Muscle layer of colon (tissue), 2 donors: ENCODE measurements around the gene AGRP.

Source experiments
- H3K27ac ChIP-seq: one replicate; pipeline ENCODE4 v1.7.0; 2013; ENCODE audit warnings: low read depth, mild to moderate bottlenecking, low read length, moderate library complexity
- H3K27me3 ChIP-seq, 2 donors: one replicate each; pipeline ENCODE4 v1.7.0; 2013; ENCODE audit warnings: low read length in 2 of 2, mild to moderate bottlenecking in 2 of 2; ENCODE audit not compliant: insufficient read depth in 2 of 2, control insufficient read depth in 1 of 2
- H3K36me3 ChIP-seq: one replicate; pipeline ENCODE4 v1.7.0; 2013; ENCODE audit warnings: mild to moderate bottlenecking, low read length; ENCODE audit not compliant: insufficient read depth
- H3K4me1 ChIP-seq: one replicate; pipeline ENCODE4 v1.7.0; 2013; ENCODE audit warnings: mild to moderate bottlenecking, low read length; ENCODE audit not compliant: insufficient read depth
- H3K4me3 ChIP-seq, 2 donors: one replicate each; pipeline ENCODE4 v1.7.0; 2013; ENCODE audit warnings: low read length in 2 of 2, low read depth in 1 of 2, mild to moderate bottlenecking in 1 of 2, moderate library complexity in 1 of 2
- H3K9ac ChIP-seq: one replicate; pipeline ENCODE4 v1.7.0; 2013; ENCODE audit warnings: low read length
- H3K9me3 ChIP-seq: one replicate; pipeline ENCODE4 v1.7.0; 2013; ENCODE audit warnings: mild to moderate bottlenecking, low read length
- donor health status: abdominal sarcoma.
- donor health status: Adenocarcinoma of cecum.

The AGRP gene

GRCh38 chr16:67460168-67460567 is 23.2 kb downstream of the AGRP start:
- no peaks in the 10 kb centered on the region for H3K36me3 ChIP-seq
- no peak overlapping the region for H3K4me3 ChIP-seq
- peaks cover 91% of the 10 kb centered on the region for H3K4me1 ChIP-seq
- no peaks in the 10 kb centered on the region for H3K9me3 ChIP-seq
- H3K27ac ChIP-seq, result peak overlapping the region; percentile 10
- peak overlapping the region; percentile 11 for H3K9ac ChIP-seq
- no peaks in the 10 kb centered on the region for H3K27me3 ChIP-seq

GRCh38 chr16:67459861-67460150 is 23.5 kb downstream of the AGRP start:
- Histone ChIP-seq H3K9me3 (no peaks in the 10 kb centered on the region), H3K4me1 (peaks cover 87% of the 10 kb centered on the region), H3K27ac (peak overlapping the region; percentile 10), H3K9ac (peak overlapping the region; percentile 11), H3K4me3 (no peak overlapping the region), H3K27me3 (no peaks in the 10 kb centered on the region), H3K36me3 (no peaks in the 10 kb centered on the region)

GRCh38 chr16:67459066-67459860 is 24.1 kb downstream of the AGRP start:
- Histone ChIP-seq H3K36me3 (no peaks in the 10 kb centered on the region), H3K27ac (peak overlapping the region; percentile 35), H3K9me3 (no peaks in the 10 kb centered on the region), H3K4me3 (no peak overlapping the region), H3K9ac (peak overlapping the region; percentile 11), H3K27me3 (no peaks in the 10 kb centered on the region), H3K4me1 (peaks cover 82% of the 10 kb centered on the region)

DNA sequence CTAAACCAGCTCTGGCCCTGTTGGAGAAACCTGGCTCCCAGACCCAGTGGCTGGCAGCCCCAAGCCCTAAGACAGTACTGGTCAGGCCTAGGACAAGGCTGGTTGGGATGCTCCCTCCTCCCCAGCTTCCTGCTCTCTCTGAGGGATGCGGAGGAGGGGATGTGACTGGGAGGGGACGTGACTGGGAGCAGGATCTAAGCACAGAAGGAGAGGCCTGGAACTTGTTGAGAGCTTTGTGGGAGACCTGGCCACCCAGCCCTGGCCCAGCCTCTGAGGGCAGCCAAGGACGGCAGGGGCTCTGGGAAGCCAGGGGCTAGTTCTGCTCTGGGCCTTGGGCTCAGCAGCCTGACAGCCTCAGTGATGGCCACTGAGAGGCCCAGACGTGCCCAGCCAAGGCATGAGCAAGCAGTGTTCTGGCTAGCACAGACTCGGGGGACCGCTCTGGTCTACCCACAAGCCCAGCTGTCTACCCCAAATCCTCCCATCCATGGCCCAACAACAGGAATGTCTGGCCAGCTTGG is 25.2 kb downstream of the AGRP start:
- H3K9me3 ChIP-seq, result no peaks in the 10 kb centered on the region
- H3K9ac ChIP-seq, result peak overlapping the region; percentile 14
- peaks cover 79% of the 10 kb centered on the region for H3K4me1 ChIP-seq
- peak overlapping the region; percentile 45 for H3K27ac ChIP-seq
- H3K4me3 ChIP-seq, result no peak overlapping the region
- H3K36me3 ChIP-seq, result peaks cover 3% of the 10 kb centered on the region
- no peaks in the 10 kb centered on the region for H3K27me3 ChIP-seq

DNA sequence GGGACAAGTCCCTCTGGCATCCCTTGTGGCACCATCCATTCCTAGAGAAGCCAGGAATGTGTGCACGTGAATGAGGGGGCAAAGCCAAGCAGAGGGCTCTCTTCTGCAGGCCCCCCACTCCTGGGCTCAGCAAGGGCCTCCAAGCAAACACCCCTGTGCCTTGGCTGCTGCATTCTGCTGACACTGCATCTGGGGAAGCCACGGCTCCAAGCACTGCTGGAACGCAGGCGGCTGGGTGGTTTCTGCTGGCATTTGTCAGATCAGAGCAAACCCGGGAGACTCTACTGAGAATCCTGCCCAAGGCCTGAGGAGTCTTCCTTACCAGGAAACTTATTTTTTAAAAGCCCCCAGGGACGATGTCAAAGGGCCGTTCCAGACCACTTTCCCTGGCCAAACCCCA is 25.7 kb downstream of the AGRP start:
- Histone ChIP-seq H3K4me3 (no peak overlapping the region), H3K27me3 (no peaks in the 10 kb centered on the region), H3K4me1 (peaks cover 73% of the 10 kb centered on the region), H3K9ac (peak overlapping the region; percentile 14), H3K36me3 (peaks cover 9% of the 10 kb centered on the region), H3K9me3 (no peaks in the 10 kb centered on the region), H3K27ac (peak overlapping the region; percentile 45)

GRCh38 chr16:67456391-67457081 is 26.8 kb downstream of the AGRP start:
- H3K36me3 ChIP-seq, result peaks cover 12% of the 10 kb centered on the region
- H3K27me3 ChIP-seq, result no peaks in the 10 kb centered on the region
- H3K4me1 ChIP-seq, result peaks cover 67% of the 10 kb centered on the region
- no peak overlapping the region for H3K4me3 ChIP-seq
- peak overlapping the region; percentile 45 for H3K27ac ChIP-seq
- no peaks in the 10 kb centered on the region for H3K9me3 ChIP-seq
- H3K9ac ChIP-seq, result no peak overlapping the region

DNA sequence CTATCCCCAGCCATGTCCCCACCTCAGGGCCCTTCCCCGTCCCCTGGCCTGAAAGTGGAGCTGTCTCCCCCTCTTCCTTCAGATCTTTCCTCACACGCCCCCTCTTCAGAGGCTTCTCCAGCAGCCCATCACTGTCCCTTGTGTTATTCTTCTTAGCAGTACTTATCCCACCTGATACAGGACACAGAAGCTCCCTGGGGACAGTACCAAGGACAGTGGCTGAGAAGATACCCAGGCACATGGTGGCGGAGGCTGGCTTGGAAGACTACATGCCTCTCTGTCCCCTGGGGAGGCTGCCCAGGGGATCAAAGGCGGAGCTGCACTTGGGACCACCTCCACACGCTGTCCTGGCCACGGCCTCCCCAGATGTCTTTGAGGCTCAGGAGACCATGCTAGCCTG is 28.5 kb downstream of the AGRP start:
- no peaks in the 10 kb centered on the region for H3K9me3 ChIP-seq
- peaks cover 59% of the 10 kb centered on the region for H3K4me1 ChIP-seq
- H3K36me3 ChIP-seq, result peaks cover 18% of the 10 kb centered on the region
- no peak overlapping the region for H3K4me3 ChIP-seq
- no peak overlapping the region for H3K27ac ChIP-seq
- H3K9ac ChIP-seq, result no peak overlapping the region
- H3K27me3 ChIP-seq, result no peaks in the 10 kb centered on the region

DNA sequence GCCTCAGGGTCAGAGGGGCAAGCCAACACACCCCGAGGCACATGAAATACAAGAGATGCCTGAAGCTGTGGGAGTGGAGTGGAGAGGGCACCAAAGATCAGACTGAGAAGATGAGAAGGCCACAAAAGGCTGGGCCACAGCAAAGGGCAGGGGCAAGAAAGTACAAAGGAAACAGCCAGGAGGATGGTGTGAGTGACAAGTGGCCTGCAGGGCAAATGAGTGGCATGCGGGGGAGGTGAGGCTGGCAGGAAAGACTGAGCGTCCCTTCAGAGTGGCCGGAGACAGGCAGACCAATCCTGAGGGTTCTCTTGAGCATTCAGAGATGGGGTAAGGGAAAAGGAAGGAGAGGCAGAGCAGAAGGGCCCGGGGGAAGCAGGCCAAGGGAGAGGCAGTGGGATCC is 29.2 kb downstream of the AGRP start:
- peaks cover 58% of the 10 kb centered on the region for H3K4me1 ChIP-seq
- peaks cover 23% of the 10 kb centered on the region for H3K36me3 ChIP-seq
- H3K9ac ChIP-seq, result no peak overlapping the region
- no peaks in the 10 kb centered on the region for H3K9me3 ChIP-seq
- H3K27ac ChIP-seq, result no peak overlapping the region
- no peaks in the 10 kb centered on the region for H3K27me3 ChIP-seq
- H3K4me3 ChIP-seq, result no peak overlapping the region

DNA sequence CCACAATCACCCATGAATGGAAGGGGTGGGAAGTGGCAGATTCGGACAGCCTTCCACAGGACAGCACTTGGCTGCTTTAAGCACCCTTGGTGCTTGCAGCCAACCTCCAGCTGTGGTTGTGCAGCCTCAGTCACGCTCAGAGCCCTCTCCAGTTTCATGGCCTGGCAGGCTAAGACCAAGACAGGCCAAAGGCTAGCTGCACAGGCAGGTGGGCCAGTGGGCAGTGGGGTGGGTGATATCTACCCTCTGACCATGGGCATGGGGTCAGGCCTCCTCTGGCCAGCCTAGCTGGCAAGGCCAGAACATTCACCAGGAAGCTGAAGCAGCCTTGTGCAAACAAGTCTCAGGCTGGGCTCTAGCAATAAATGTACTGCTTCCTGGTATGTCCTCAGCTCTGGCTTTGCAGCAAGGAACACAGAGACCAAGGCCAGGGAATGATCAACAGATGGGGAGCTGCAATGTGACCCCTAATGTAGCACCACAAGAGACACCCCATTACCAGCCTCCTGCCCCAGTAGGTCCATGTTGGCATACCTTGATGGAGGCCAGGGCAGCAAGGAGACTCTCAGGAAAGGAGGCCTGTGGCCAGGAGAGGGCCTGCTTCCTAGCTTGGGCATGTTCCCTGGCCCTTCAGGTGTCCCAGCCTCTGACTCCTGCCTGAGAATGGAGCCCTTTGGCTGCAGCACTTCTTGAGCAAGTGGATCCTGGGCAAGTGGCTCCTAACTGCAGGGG is 31.5 kb downstream of the AGRP start:
- Histone ChIP-seq H3K27me3 (no peaks in the 10 kb centered on the region), H3K9ac (no peak overlapping the region), H3K9me3 (no peaks in the 10 kb centered on the region), H3K36me3 (peaks cover 30% of the 10 kb centered on the region), H3K27ac (no peak overlapping the region), H3K4me3 (no peak overlapping the region), H3K4me1 (peaks cover 52% of the 10 kb centered on the region)

DNA sequence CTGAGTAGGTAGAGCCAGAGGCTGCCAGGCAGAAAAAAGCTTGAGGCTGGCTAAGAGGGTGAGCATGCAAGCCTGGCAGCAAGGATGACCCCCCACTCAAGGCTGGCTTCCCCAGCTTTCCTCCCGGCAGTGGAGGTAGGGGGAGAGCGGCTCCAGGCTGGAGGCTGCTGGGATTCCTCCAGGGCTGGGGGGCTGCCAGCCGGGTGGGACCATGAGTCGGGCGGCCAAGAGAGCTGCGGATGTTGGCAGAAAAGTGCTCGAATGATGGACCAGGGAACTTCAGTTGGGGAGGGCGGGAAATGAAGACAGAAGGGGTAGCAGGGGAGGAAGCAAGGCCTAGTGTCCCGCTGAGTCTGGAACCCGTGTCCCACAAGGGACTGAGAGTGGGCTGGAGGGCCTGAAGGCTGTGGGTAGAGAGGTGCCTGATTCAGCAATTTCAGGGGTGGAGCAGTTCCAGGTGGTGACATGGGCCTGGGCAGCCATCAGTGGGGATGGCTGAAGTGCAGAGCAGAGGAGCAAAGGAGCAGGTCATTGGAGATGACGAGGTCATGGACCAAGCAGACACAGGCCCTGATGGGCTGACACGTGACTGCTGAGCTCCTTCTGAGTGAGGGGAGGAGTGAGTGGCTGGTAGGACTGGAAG is 32.2 kb downstream of the AGRP start:
- H3K4me1 ChIP-seq, result peaks cover 52% of the 10 kb centered on the region
- H3K9me3 ChIP-seq, result no peaks in the 10 kb centered on the region
- H3K36me3 ChIP-seq, result peaks cover 30% of the 10 kb centered on the region
- no peak overlapping the region for H3K4me3 ChIP-seq
- no peak overlapping the region for H3K9ac ChIP-seq
- H3K27me3 ChIP-seq, result no peaks in the 10 kb centered on the region
- no peak overlapping the region for H3K27ac ChIP-seq

GRCh38 chr16:67449739-67450138 is 33.6 kb downstream of the AGRP start:
- no peaks in the 10 kb centered on the region for H3K27me3 ChIP-seq
- H3K9me3 ChIP-seq, result no peaks in the 10 kb centered on the region
- no peak overlapping the region for H3K27ac ChIP-seq
- no peak overlapping the region for H3K9ac ChIP-seq
- H3K4me3 ChIP-seq, result no peak overlapping the region
- peaks cover 36% of the 10 kb centered on the region for H3K36me3 ChIP-seq
- H3K4me1 ChIP-seq, result peaks cover 58% of the 10 kb centered on the region
